ENCODE results near the gene TOX2.

DNA sequence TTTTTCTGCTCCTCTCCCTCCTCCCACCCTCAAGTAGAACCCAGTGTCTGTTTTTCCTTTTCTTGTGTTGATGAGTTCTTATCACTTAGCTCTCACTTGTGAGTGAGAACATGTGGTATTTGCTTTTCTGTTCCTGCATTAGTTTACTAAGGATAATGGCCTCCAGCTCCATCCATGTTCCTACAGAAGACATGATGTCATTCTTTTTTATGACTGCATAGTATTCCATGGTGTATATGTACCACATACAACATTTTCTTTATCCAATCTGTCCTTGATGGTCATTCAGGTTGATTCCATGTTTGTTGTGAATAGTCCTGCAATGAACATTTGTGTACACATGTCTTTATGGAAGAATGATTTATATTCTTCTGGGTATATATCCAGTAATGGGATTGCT lies 81.0 kb downstream of the TOX2 start:
- TF ChIP-seq, protein P1, sequence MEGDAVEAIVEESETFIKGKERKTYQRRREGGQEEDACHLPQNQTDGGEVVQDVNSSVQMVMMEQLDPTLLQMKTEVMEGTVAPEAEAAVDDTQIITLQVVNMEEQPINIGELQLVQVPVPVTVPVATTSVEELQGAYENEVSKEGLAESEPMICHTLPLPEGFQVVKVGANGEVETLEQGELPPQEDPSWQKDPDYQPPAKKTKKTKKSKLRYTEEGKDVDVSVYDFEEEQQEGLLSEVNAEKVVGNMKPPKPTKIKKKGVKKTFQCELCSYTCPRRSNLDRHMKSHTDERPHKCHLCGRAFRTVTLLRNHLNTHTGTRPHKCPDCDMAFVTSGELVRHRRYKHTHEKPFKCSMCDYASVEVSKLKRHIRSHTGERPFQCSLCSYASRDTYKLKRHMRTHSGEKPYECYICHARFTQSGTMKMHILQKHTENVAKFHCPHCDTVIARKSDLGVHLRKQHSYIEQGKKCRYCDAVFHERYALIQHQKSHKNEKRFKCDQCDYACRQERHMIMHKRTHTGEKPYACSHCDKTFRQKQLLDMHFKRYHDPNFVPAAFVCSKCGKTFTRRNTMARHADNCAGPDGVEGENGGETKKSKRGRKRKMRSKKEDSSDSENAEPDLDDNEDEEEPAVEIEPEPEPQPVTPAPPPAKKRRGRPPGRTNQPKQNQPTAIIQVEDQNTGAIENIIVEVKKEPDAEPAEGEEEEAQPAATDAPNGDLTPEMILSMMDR (IDR thresholded peaks at IDR 0.05) = no peak
- TF ChIP-seq POLR2A (IDR thresholded peaks at IDR 0.05) = no peak
